Measurements from ENCODE around the gene ZACN.

DNA sequence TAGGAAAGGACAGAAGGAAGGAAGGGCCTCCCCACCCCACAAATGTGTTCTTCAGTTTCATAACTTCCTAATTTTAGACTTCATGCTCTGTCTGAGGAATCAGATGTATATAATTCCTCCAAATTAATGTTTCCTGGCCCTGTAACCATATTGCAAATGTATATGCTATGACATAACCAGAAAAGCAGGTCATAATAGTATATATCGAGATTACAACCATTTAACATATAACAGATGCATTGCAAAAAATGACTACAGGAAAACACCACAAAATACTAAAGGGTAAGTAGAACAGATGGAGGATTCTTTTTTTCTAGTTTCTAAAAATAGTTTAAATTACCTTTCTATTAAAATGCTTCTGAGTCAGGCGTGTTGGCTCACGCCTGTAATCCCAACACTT lies 27.7 kb downstream of the ZACN start:
- TF ChIP-seq JUN (IDR thresholded peaks at IDR 0.05; ENCODE audit: borderline replicate concordance, insufficient read depth, insufficient read length, low read depth) = no peak
- TF ChIP-seq, protein P1, sequence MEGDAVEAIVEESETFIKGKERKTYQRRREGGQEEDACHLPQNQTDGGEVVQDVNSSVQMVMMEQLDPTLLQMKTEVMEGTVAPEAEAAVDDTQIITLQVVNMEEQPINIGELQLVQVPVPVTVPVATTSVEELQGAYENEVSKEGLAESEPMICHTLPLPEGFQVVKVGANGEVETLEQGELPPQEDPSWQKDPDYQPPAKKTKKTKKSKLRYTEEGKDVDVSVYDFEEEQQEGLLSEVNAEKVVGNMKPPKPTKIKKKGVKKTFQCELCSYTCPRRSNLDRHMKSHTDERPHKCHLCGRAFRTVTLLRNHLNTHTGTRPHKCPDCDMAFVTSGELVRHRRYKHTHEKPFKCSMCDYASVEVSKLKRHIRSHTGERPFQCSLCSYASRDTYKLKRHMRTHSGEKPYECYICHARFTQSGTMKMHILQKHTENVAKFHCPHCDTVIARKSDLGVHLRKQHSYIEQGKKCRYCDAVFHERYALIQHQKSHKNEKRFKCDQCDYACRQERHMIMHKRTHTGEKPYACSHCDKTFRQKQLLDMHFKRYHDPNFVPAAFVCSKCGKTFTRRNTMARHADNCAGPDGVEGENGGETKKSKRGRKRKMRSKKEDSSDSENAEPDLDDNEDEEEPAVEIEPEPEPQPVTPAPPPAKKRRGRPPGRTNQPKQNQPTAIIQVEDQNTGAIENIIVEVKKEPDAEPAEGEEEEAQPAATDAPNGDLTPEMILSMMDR (IDR thresholded peaks at IDR 0.05; ENCODE audit: extremely low read depth in 1 of 2, insufficient read depth in 1 of 2, low read depth in 1 of 2, low read length in 2 of 2) = no peak
- no peak for TF ChIP-seq POLR2AphosphoS5 (IDR thresholded peaks at IDR 0.05; ENCODE audit: insufficient read depth, low read depth, low read length)
- no peak for TF ChIP-seq POLR2A (IDR thresholded peaks at IDR 0.05; ENCODE audit: low read depth, low read length)
- TF ChIP-seq EZH2 (IDR thresholded peaks at IDR 0.05; ENCODE audit: borderline replicate concordance, low read depth, low read length, severe bottlenecking) = no peak

Data from endothelial cell of umbilical vein (primary cell).